ENCODE measurements around the gene CCRL2. TPM values are rescaled to one million over a fixed set of nuclear protein-coding genes. Genes with fewer than 3 reads are reported as not detected.
"Not testable (repeated sequence)": the region's sequence is repeated elsewhere in the genome, so short reads cannot be mapped to it uniquely, and the experiment has no call there.

CCRL2 gene
- total RNA-seq, 3 donors from 2014 or later = 0.43 to 1.3 (median 0.76) TPM

DNA sequence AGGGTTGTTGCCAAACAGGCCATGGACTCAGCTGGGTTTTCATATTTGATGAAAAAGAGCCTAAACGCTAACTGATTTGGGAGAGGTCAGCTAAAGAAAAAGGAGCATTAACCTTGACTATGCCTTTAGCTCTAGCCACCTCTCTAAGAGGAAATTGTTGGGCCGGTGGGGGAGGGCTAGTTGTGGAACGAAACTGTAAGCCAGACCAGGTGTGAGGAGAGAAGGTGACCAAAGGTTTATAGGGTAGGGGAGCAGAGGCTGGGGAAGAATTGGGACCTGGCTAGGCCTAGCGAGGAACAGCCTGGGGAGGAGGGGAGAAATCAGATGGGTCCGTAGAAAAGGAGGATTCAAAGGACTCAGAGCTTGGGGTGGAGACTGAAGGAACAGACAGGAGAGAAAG, 15.5 kb upstream of the CCRL2 start:
- not testable (repeated sequence) for H3K9me3 Mint-ChIP-seq; H3K36me3 Mint-ChIP-seq (ENCODE audit: insufficient read depth); ATAC-seq; H3K4me3 Mint-ChIP-seq; DNase-seq; H3K4me1 Mint-ChIP-seq (ENCODE audit: low read depth); H3K27me3 Mint-ChIP-seq (ENCODE audit: low read depth)

DNA sequence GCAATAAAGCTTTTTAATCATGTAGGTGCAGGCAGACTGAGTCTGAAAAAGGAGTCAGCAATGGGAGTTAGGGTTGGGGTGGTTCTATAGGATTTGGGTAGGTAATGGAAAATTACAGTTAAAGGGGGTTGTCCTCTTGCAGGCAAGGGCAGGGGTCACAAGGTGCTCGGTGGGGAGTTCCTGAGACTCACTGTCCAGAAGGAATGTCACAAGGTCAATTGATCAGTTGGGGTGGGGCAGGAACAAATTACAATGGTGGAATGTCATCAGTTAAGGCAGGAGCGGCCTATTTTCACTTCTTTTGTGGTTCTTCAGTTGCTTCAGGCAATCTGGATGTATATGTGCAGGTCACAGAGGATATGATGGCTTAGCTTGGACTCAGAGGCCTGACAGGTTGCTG, 14.0 kb upstream of the CCRL2 start:
- Mint-ChIP-seq H3K4me1 (ENCODE audit: low read depth) (peaks cover 1% of the 10 kb centered on the region), H3K4me3 (no peak overlapping the region), H3K27me3 (ENCODE audit: low read depth) (no peaks in the 10 kb centered on the region), H3K36me3 (ENCODE audit: insufficient read depth) (no peaks in the 10 kb centered on the region), H3K9me3 (no peaks in the 10 kb centered on the region)
- DNase-seq (no peak), ATAC-seq (no peak)

DNA sequence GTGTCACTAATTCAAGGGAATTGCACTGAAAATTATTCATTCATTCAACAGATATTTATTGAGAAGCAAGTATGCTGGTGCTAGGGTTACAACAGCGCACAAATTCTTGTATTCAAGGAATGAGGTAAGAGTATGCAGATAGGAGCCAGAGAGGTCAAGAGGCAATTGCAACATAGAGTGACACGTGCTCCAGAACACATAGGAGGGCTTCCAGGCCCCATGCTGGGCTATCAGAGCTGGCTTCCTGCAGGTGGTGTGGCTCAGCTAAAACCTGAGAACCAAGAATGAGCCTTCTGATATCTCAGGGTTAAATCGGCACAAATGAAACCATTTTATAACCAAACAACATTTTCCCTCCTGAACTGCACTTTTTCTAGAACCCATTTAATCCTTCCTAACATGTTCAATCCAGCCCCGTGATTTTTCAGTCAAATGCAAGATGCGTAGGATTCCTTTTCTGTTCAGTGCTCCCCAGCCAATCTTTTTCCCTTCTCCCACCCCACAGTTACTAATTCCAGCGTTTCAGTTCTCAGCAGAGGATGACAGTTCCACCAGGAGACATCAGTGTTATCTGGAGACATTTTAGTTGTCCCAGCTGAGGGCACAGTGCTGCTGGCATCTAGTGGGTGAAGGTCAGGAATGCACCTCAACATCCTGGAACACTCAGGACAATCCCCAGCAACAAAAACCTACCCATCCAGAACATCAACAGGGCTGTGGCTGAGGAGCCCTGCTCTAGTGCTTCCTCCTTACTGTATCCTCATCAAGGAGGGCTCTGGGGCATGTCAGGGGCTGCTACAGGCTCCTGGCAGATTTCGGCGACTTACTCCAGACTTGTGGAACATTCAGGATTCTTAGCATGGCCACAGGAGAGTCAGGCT, 13.3 kb upstream of the CCRL2 start:
- no peak for DNase-seq
- no peaks in the 10 kb centered on the region for H3K9me3 Mint-ChIP-seq
- H3K27me3 Mint-ChIP-seq (ENCODE audit: low read depth) = no peaks in the 10 kb centered on the region
- no peak overlapping the region for H3K4me3 Mint-ChIP-seq
- H3K4me1 Mint-ChIP-seq (ENCODE audit: low read depth) = peaks cover 1% of the 10 kb centered on the region
- ATAC-seq = no peak
- no peaks in the 10 kb centered on the region for H3K36me3 Mint-ChIP-seq (ENCODE audit: insufficient read depth)

DNA sequence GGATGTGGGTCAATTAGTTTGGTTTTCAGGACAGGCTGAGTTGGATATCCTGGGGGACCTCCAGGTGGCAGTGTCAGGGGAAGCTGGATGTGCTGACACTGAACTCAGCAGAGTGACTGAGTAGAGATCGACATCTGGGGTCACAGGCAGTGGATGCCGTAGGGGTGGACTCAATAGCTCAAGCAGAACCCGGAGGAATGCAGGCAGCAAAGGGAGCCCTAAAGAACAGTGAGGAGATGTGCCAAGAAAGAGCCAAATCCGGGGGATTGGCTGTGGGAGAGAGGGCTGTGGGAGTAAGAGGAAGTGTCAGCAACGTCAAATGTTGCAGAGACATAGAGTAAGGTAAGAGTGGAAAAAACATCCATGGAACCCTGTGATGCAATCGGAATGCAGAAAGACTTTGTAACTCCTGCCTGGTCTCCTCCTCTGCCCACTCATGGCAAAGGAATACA, 11.8 kb upstream of the CCRL2 start:
- Mint-ChIP-seq H3K4me3 (no peak overlapping the region), H3K4me1 (ENCODE audit: low read depth) (peaks cover 1% of the 10 kb centered on the region), H3K9me3 (no peaks in the 10 kb centered on the region), H3K27me3 (ENCODE audit: low read depth) (no peaks in the 10 kb centered on the region), H3K36me3 (ENCODE audit: insufficient read depth) (no peaks in the 10 kb centered on the region)
- DNase-seq = no peak
- ATAC-seq = no peak

DNA sequence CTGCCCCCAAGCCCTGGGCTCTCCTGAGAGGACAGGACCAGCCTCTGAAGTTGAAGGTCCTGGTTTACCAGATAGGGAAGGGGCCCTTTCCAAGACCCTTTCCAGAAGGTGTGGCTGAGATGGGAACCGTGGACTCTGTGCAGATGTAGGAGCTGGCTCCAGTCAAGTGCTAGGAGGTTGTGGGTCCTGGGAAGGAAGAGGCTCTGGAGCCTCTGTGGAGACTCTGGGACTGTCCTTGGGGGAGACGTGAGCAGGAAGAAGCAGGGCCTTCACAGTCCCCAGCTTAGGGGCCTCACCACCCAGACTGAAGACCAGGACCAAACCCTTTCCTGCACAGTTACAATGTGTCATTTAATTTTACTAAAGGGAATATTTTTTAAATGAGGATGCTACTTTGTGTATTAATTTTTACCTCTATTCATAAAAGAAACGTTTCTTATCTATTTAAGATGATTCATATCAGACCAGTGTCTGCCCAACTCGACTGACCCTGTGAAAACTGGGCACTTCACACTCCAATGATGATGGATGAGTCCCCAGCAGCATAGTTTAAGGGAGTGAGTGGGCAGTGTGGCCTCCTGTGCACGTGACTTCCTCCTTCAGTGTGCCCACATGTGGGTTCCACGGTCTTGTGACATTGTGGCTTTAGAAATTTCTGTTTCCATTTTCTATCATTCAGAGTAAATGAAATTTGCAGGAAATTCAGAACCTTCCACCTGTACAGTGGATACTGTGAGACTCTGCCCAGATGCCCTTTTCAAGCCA, 11.1 kb upstream of the CCRL2 start:
- DNase-seq = no peak

DNA sequence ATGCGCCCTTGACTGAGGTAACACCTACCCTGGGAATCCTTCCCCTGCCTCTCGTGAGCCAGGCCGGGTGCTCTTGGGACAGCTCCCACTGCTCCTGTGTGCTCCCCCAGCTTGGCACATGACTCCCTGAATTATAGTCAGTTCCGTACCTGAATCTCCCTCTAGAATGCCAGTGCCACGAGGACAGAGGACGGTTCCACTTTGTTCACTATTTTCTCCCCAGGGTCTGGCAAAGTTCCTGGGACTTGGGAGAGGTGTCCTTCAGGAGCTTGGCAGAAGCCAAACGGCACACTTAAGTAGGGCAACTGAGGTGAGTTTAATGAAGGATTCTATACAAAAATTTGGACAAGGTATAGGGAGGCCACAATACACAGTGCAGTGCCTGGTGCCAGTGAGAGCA, 9.9 kb upstream of the CCRL2 start:
- ATAC-seq = no peak

More for the DNA sequence above, 11.1 kb upstream of the CCRL2 start:
- Mint-ChIP-seq H3K9me3 (no peaks in the 10 kb centered on the region), H3K4me1 (ENCODE audit: low read depth) (peaks cover 1% of the 10 kb centered on the region), H3K27me3 (ENCODE audit: low read depth) (no peaks in the 10 kb centered on the region), H3K36me3 (ENCODE audit: insufficient read depth) (no peaks in the 10 kb centered on the region), H3K4me3 (no peak overlapping the region)
- ATAC-seq = no peak

DNA sequence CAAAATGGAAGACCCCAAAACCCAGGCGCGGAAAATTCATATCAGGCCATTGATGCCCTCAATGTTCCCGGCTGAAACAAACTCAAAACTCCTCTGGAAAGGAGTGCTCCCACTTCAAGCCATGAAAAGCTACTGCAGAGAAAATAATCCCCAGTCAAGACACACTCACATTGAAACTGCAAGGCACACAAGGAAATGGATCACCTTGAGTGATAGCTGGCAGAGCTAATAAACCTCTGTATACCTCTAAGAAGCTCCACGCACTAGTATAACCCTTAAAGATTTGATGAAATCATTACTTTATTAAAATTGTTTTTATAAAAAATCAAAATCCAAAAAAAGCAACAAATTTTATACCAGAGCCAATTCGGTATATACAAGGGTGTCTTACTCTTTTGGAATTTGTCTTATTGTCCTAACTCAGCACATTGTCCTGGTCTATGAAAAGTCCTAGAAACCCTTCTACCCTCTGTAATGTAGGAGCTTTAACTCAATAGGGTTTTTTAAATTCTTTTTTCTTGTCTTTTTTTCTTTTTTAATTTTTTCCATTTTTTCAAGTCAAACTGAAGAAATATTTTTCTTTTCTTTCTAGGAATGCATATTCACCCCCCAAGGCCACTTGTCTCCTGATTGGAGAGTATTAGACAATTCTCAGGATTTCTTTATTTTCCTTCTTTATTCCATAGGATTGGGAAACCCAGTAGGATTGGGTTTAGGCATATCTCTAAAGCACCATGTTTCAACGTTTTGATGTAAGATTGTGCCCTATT, 8.7 kb upstream of the CCRL2 start:
- ATAC-seq (no peak), DNase-seq (no peak)
- Mint-ChIP-seq H3K9me3 (no peaks in the 10 kb centered on the region), H3K27me3 (ENCODE audit: low read depth) (no peaks in the 10 kb centered on the region), H3K4me3 (no peak overlapping the region), H3K4me1 (ENCODE audit: low read depth) (peaks cover 1% of the 10 kb centered on the region), H3K36me3 (ENCODE audit: insufficient read depth) (no peaks in the 10 kb centered on the region)

More for the DNA sequence above, 9.9 kb upstream of the CCRL2 start:
- Mint-ChIP-seq H3K36me3 (ENCODE audit: insufficient read depth) (no peaks in the 10 kb centered on the region), H3K9me3 (no peaks in the 10 kb centered on the region), H3K27me3 (ENCODE audit: low read depth) (no peaks in the 10 kb centered on the region), H3K4me1 (ENCODE audit: low read depth) (peaks cover 1% of the 10 kb centered on the region), H3K4me3 (no peak overlapping the region)
- no peak for DNase-seq

DNA sequence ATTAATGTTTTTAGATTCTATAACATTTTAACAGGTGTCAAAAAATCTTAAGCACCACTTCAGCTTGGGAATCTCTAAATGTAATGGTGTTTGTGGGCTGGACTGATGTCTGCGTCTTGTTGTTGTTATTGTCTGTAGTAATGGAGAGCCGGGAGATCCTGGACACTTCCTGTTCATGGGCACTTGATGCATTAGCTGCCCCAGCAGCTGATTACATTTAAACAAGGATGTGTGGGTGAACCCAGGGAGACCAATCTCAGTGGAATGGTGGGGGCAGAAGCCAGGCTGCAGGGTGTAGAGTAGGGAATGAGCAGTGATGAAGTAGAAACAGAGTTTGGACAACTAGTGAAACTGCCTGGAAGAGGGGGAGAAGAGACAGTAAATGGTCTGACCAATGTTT, 8.0 kb upstream of the CCRL2 start:
- Mint-ChIP-seq H3K4me1 (ENCODE audit: low read depth) (peaks cover 1% of the 10 kb centered on the region), H3K9me3 (no peaks in the 10 kb centered on the region), H3K4me3 (no peak overlapping the region), H3K36me3 (ENCODE audit: insufficient read depth) (no peaks in the 10 kb centered on the region), H3K27me3 (ENCODE audit: low read depth) (no peaks in the 10 kb centered on the region)
- no peak for ATAC-seq
- no peak for DNase-seq

DNA sequence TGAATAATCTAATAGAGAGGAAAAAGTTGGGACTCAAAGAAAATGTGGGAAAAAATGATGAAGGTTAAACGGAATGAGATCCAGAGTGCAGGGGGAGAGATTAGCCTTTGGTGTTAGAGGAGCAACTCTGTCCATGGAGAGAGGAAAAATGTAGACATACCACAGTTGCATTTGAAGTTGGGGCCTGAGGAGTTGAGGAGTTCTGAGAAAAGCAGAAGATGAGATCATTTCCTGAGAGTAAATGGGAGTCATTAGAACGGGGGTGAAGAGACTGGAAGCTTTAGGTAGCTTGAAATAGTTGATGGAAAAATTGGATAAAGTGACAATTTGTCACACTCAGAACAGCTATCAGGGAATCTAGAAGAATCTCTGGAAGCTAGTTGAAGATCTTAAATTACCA, 7.5 kb upstream of the CCRL2 start:
- Mint-ChIP-seq H3K27me3 (ENCODE audit: low read depth) (no peaks in the 10 kb centered on the region), H3K4me3 (no peak overlapping the region), H3K4me1 (ENCODE audit: low read depth) (peaks cover 1% of the 10 kb centered on the region), H3K36me3 (ENCODE audit: insufficient read depth) (no peaks in the 10 kb centered on the region), H3K9me3 (no peaks in the 10 kb centered on the region)
- ATAC-seq = no peak
- DNase-seq = no peak

DNA sequence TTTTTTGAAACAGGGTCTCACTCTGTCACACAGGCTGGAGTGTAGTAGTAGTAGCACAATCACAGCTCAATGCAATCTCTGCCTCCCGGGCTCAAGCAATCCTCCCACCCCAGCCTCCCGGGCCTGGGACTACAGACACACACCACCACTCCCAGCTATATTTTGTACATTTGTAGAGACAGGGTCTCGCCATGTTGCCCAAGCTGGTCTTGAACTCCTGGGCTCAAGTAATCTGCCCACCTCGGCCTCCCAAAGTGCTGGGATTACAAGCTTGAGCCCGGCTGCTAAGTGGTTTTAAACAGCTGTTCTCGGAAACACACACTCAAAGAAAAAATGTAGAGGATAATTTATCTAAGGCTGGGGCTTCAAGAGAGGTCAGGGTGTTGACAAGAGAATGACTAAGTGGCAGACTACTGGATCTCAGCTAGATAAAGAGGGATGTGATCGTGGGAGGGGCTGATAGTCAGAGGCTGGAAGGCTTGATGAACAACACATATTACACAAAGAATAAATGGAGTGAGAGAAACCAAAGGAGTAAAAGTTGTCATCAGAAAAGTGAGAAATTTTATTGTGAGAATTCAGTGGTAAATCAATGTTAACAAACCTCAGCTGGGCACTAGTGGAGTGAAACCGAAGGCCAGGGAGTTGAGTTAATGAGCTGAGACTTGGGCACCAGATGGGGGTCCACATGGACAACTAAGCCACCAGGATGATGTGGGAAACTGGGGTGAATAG, 6.9 kb upstream of the CCRL2 start:
- DNase-seq (no peak), ATAC-seq (no peak)
- Mint-ChIP-seq H3K9me3 (no peaks in the 10 kb centered on the region), H3K36me3 (ENCODE audit: insufficient read depth) (no peaks in the 10 kb centered on the region), H3K27me3 (ENCODE audit: low read depth) (no peaks in the 10 kb centered on the region), H3K4me1 (ENCODE audit: low read depth) (peaks cover 1% of the 10 kb centered on the region), H3K4me3 (no peak overlapping the region)

DNA sequence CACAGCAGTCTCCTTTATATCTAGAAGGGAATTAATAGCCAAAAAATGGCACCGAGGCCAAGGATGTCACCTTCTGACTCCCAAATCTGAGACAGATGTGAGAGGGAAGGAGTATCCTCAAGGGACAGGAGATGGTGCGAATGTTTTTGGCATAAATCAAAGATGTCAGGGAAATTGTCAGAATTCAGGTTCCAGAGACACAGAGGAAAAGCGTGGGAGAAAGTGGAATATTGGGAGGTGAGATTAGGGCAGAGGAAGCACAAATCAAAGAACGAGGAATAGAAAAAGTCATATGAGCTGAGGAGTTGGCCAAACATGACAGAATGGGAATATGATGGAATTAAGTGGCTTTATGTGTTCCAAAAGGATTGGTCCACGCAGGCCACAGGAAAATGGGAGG, 6.2 kb upstream of the CCRL2 start:
- Mint-ChIP-seq H3K4me3 (no peak overlapping the region), H3K27me3 (ENCODE audit: low read depth) (no peaks in the 10 kb centered on the region), H3K36me3 (ENCODE audit: insufficient read depth) (no peaks in the 10 kb centered on the region), H3K4me1 (ENCODE audit: low read depth) (peaks cover 1% of the 10 kb centered on the region), H3K9me3 (no peaks in the 10 kb centered on the region)
- DNase-seq = no peak
- no peak for ATAC-seq

DNA sequence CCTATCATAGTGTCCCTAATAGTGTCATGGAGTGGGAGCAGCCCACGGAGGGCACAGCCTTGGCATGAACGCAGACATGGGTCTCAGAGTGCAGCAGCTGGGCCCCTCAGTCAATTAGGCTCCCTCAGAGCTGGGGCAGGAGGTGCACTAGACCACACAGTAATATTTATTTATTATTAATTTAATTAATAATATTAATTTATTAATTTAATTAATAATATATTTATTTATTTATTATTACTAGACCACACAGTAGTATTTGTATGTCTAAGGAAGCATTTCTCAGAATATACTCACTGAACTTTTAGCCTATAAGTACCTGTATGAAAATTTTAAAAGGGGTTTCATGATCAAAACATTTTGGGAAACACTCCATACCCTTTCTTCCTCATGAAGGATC, 5.5 kb upstream of the CCRL2 start:
- Mint-ChIP-seq H3K4me1 (ENCODE audit: low read depth) (peaks cover under 1% of the 10 kb centered on the region), H3K4me3 (no peak overlapping the region), H3K36me3 (ENCODE audit: insufficient read depth) (no peaks in the 10 kb centered on the region), H3K27me3 (ENCODE audit: low read depth) (no peaks in the 10 kb centered on the region), H3K9me3 (no peaks in the 10 kb centered on the region)
- DNase-seq (no peak), ATAC-seq (no peak)

DNA sequence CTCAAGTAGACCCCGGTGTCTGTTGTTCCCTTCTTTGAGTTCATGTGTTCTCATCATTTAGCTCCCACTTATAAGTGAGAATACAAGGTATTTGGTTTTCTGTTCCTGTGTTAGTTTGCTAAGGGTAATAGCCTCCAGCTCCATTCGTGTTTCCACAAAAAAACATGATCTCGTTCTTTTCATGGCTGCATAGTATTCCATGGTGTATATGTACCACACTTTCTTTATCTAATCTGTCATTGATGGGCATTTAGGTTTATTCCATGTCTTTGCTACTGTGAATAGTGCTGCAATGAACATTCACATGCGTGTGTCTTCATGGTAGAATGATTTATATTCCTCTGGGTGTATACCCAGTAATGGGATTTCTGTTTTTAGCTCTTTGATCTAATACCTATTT, 4.2 kb upstream of the CCRL2 start:
- H3K4me3 Mint-ChIP-seq; ATAC-seq; H3K9me3 Mint-ChIP-seq; H3K36me3 Mint-ChIP-seq (ENCODE audit: insufficient read depth); DNase-seq; H3K27me3 Mint-ChIP-seq (ENCODE audit: low read depth): not testable (repeated sequence)
- H3K4me1 Mint-ChIP-seq (ENCODE audit: low read depth) = peaks cover 12% of the 10 kb centered on the region
